ENCODE measurements around the gene DOCK2. TPM values are rescaled to one million over a fixed set of nuclear protein-coding genes. Genes with fewer than 3 reads are reported as not detected.
A peak's percentile ranks its signal among the peaks of the same experiment; 100 is the strongest.

The DOCK2 gene
- total RNA-seq, 1 donor from 2014 or later = 1.2 TPM

- DNase-seq (ENCODE audit: extremely low read depth, low read depth, low spot score) = no peak
These were observed 374.7 kb downstream of the DOCK2 start for GRCh38 chr5:170011751-170012150.

GRCh38 chr5:170012622-170013021 is 375.5 kb downstream of the DOCK2 start:
- DNase-seq (ENCODE audit: extremely low read depth, low read depth, low spot score) = no peak

GRCh38 chr5:170020423-170020822 is 383.3 kb downstream of the DOCK2 start:
- no peak for DNase-seq (ENCODE audit: extremely low read depth, low read depth, low spot score)

GRCh38 chr5:170021506-170021905 is 384.4 kb downstream of the DOCK2 start:
- no peak for DNase-seq (ENCODE audit: extremely low read depth, low read depth, low spot score)

GRCh38 chr5:170025853-170026252 is 388.8 kb downstream of the DOCK2 start:
- DNase-seq (ENCODE audit: extremely low read depth, low read depth, low spot score) = no peak

GRCh38 chr5:170028124-170028523 is 391.0 kb downstream of the DOCK2 start:
- DNase-seq (ENCODE audit: extremely low read depth, low read depth, low spot score) = no peak

- DNase-seq (ENCODE audit: extremely low read depth, low read depth, low spot score) = no peak
These were observed 397.2 kb downstream of the DOCK2 start for GRCh38 chr5:170034231-170034630.

- no peak for DNase-seq (ENCODE audit: extremely low read depth, low read depth, low spot score)
These were observed 401.2 kb downstream of the DOCK2 start for GRCh38 chr5:170038241-170038640.

- DNase-seq (ENCODE audit: extremely low read depth, low read depth, low spot score) = no peak
These were observed 402.8 kb downstream of the DOCK2 start for GRCh38 chr5:170039830-170040229.

GRCh38 chr5:170046241-170046640 is 409.2 kb downstream of the DOCK2 start:
- no peak for DNase-seq (ENCODE audit: extremely low read depth, low read depth, low spot score)

- no peak for DNase-seq (ENCODE audit: extremely low read depth, low read depth, low spot score)
These were observed 412.6 kb downstream of the DOCK2 start for GRCh38 chr5:170049713-170050112.

- DNase-seq (ENCODE audit: extremely low read depth, low read depth, low spot score) = peak; percentile 63
These were observed 416.8 kb downstream of the DOCK2 start for GRCh38 chr5:170053896-170054295.

- no peak for DNase-seq (ENCODE audit: extremely low read depth, low read depth, low spot score)
These were observed 418.5 kb downstream of the DOCK2 start for GRCh38 chr5:170055606-170056005.

- DNase-seq (ENCODE audit: extremely low read depth, low read depth, low spot score) = no peak
These were observed 419.6 kb downstream of the DOCK2 start for GRCh38 chr5:170056561-170057267.

GRCh38 chr5:170057311-170057710 is 420.2 kb downstream of the DOCK2 start:
- no peak for DNase-seq (ENCODE audit: extremely low read depth, low read depth, low spot score)

- DNase-seq (ENCODE audit: extremely low read depth, low read depth, low spot score) = no peak
These were observed 422.1 kb downstream of the DOCK2 start for GRCh38 chr5:170059221-170059620.

- no peak for DNase-seq (ENCODE audit: extremely low read depth, low read depth, low spot score)
These were observed 430.1 kb downstream of the DOCK2 start for GRCh38 chr5:170067152-170067551.

- DNase-seq (ENCODE audit: extremely low read depth, low read depth, low spot score) = no peak
These were observed 430.6 kb downstream of the DOCK2 start for GRCh38 chr5:170067574-170068170.

GRCh38 chr5:170069512-170069911 is 432.4 kb downstream of the DOCK2 start:
- no peak for DNase-seq (ENCODE audit: extremely low read depth, low read depth, low spot score)

GRCh38 chr5:170070556-170071412 is 433.7 kb downstream of the DOCK2 start:
- DNase-seq (ENCODE audit: extremely low read depth, low read depth, low spot score) = no peak

- no peak for DNase-seq (ENCODE audit: extremely low read depth, low read depth, low spot score)
These were observed 434.7 kb downstream of the DOCK2 start for GRCh38 chr5:170071748-170072147.

- DNase-seq (ENCODE audit: extremely low read depth, low read depth, low spot score) = no peak
These were observed 438.6 kb downstream of the DOCK2 start for GRCh38 chr5:170075696-170076095.

Data from glomerular endothelial cell (primary cell).